Measurements from ENCODE around the gene UBE2E3.

The UBE2E3 gene

DNA sequence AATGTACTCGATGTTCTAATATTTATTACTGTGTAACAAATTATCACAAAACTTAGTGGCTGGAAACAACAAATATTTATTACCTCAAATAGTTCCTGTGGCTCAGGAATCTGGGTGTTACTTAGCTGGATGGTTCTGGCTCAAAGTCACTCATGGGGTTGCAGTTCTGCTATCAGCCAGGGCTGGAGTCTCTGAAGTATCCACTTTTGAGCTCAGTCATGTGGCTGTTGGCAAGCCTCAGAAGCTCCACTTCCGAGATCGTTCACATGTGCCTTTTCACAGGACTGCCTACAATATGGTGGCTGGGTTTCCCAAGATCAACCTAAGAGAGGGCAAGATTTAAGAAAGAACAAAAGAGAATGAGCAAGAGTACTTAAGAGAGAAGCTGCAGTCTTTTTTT, 19.4 kb upstream of the UBE2E3 start:
- Mint-ChIP-seq H3K36me3 (ENCODE audit: low read depth) (no peaks in the 10 kb centered on the region), H3K27ac (no peak overlapping the region), H3K4me3 (no peak overlapping the region), H3K4me1 (ENCODE audit: low read depth) (no peaks in the 10 kb centered on the region), H3K27me3 (peaks cover 35% of the 10 kb centered on the region), H3K9me3 (no peaks in the 10 kb centered on the region)

DNA sequence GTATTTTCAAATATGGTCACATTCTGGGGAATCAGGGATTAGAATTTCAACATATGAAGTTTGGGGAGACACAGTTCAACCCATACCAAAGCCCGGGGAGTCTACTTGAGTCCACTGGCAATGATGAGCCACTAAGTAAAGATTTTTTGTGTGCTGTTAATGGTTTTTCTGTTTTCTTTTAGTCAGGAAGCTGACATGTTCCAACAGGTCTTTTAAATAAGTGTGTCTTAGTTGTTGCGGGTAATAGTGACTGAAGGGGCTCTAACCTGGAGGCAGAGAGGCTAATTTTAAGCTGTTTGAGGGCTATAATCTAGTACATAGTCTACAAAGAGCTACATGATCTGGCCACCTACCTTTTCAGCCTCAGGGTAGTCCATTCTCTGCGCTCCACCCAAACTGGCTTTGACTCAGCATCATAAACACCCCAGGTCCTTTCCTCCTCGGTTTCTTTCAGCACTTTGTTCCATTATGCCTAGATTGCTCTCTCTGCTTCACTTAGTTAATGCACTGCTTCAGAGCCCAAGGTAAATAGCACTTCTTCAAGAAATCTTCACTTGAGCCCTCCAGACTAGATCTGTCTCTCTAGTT, 17.6 kb upstream of the UBE2E3 start:
- H3K4me1 Mint-ChIP-seq (ENCODE audit: low read depth): no peaks in the 10 kb centered on the region
- H3K4me3 Mint-ChIP-seq: no peak overlapping the region
- H3K9me3 Mint-ChIP-seq: no peaks in the 10 kb centered on the region
- H3K36me3 Mint-ChIP-seq (ENCODE audit: low read depth): no peaks in the 10 kb centered on the region
- H3K27me3 Mint-ChIP-seq: peaks cover 23% of the 10 kb centered on the region
- H3K27ac Mint-ChIP-seq: no peak overlapping the region

DNA sequence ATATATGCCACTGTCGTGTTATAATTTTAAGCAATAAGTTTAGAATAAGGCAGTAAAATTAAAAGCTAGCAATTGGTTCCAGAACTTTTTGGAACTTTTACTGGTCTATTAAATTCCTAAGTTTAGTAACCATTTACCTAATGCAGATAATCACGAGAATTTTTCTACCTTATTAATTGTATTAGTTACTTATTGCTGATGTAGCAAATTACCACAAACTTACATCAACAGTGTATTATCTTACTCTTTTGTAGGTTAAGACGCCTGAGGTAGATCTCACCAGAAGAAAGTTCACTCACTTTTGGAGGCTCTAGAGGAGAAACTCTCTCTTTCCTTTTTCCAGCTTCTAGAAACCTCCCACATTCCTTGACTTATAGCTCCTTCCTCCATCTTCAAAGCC, 14.0 kb upstream of the UBE2E3 start:
- Mint-ChIP-seq H3K9me3 (no peaks in the 10 kb centered on the region), H3K27me3 (peaks cover 17% of the 10 kb centered on the region), H3K4me1 (ENCODE audit: low read depth) (no peaks in the 10 kb centered on the region), H3K36me3 (ENCODE audit: low read depth) (no peaks in the 10 kb centered on the region), H3K4me3 (no peak overlapping the region), H3K27ac (no peak overlapping the region)

DNA sequence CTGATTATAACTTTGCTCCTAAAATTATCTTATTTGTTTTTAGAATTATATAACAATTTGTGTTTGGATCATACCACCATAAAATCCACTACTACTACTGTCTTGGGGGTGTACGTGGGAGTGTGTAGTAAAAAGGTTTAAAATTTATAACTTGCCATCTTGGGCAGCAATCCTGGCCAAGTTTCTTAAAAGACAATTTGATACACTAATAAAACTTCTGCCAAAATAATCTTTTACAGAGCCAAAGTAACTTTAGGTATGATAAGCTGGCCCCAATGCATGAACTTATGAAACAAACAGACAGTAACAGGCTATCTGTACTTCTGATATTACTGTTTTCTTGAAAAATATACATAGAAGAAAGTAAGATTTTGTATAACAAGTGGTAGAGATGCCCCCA, 11.3 kb upstream of the UBE2E3 start:
- H3K27me3 Mint-ChIP-seq: peaks cover 11% of the 10 kb centered on the region
- no peaks in the 10 kb centered on the region for H3K9me3 Mint-ChIP-seq
- no peak overlapping the region for H3K4me3 Mint-ChIP-seq
- no peaks in the 10 kb centered on the region for H3K4me1 Mint-ChIP-seq (ENCODE audit: low read depth)
- no peaks in the 10 kb centered on the region for H3K36me3 Mint-ChIP-seq (ENCODE audit: low read depth)
- no peak overlapping the region for H3K27ac Mint-ChIP-seq

DNA sequence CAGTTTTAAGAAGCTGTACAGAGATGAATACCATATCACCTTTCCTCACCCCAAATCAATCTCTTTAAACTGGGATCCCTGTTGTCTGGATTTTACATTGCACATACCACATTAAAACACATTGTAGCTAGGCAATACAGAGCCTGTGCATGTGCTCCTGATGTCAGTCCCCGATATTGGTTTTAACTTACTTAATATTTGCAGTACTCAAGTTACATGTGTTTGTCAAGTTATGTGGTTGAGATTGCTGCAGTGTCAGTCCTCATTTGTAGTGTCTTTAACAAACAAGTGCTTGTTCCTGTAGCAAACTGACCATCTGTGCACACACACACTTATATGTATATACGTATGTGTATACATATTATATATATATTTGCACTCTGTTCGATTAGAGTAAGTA, 10.4 kb upstream of the UBE2E3 start:
- Mint-ChIP-seq H3K27ac (no peak overlapping the region), H3K4me3 (no peak overlapping the region), H3K36me3 (ENCODE audit: low read depth) (no peaks in the 10 kb centered on the region), H3K9me3 (no peaks in the 10 kb centered on the region), H3K4me1 (ENCODE audit: low read depth) (no peaks in the 10 kb centered on the region), H3K27me3 (peaks cover 11% of the 10 kb centered on the region)

- Mint-ChIP-seq H3K4me1 (ENCODE audit: low read depth) (no peaks in the 10 kb centered on the region), H3K4me3 (no peak overlapping the region), H3K36me3 (ENCODE audit: low read depth) (no peaks in the 10 kb centered on the region), H3K27me3 (peaks cover 14% of the 10 kb centered on the region), H3K9me3 (no peaks in the 10 kb centered on the region), H3K27ac (no peak overlapping the region)
Measured at GRCh38 chr2:180971811-180972210, 8.6 kb upstream of the UBE2E3 start.

DNA sequence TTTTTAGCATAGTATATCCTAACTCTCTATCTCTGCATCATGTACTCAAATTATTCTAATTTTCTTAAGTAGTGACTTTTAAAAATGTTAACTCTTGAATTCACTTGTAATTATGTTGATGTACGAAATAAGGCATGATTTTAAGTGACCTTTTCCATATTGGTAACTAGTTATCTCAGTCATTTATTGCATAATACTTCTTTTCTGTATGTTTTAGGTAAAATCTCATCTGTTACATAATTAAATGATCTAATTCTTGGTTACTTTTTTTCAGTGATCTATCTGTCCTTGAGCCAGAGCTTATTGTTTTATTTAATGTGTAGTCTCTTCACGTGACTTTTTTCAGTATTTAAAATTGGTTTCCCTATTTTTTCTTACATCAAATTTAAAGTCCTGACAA, 4.8 kb upstream of the UBE2E3 start:
- no peaks in the 10 kb centered on the region for H3K36me3 Mint-ChIP-seq (ENCODE audit: low read depth)
- peaks cover 15% of the 10 kb centered on the region for H3K27me3 Mint-ChIP-seq
- H3K4me3 Mint-ChIP-seq: no peak overlapping the region
- H3K4me1 Mint-ChIP-seq (ENCODE audit: low read depth): peaks cover 7% of the 10 kb centered on the region
- H3K27ac Mint-ChIP-seq: no peak overlapping the region
- H3K9me3 Mint-ChIP-seq: no peaks in the 10 kb centered on the region

- H3K27ac Mint-ChIP-seq: peak overlapping the region; percentile 79
- H3K27me3 Mint-ChIP-seq: peaks cover 11% of the 10 kb centered on the region
- peak overlapping the region; percentile 78 for H3K4me3 Mint-ChIP-seq
- H3K36me3 Mint-ChIP-seq (ENCODE audit: low read depth): peaks cover 19% of the 10 kb centered on the region
- peaks cover 38% of the 10 kb centered on the region for H3K4me1 Mint-ChIP-seq (ENCODE audit: low read depth)
- H3K9me3 Mint-ChIP-seq: no peaks in the 10 kb centered on the region
Measured at GRCh38 chr2:180978903-180979748, 1.3 kb upstream of the UBE2E3 start.

- Mint-ChIP-seq H3K4me1 (ENCODE audit: low read depth) (peaks cover 38% of the 10 kb centered on the region), H3K4me3 (peak overlapping the region; percentile 78), H3K27me3 (peaks cover 11% of the 10 kb centered on the region), H3K27ac (peak overlapping the region; percentile 79), H3K36me3 (ENCODE audit: low read depth) (peaks cover 25% of the 10 kb centered on the region), H3K9me3 (no peaks in the 10 kb centered on the region)
Measured at GRCh38 chr2:180979749-180980105, 678 bp upstream of the UBE2E3 start.

GRCh38 chr2:180980943-180981911, 822 bp downstream of the UBE2E3 start:
- Mint-ChIP-seq H3K9me3 (no peaks in the 10 kb centered on the region), H3K4me3 (peak overlapping the region; percentile 97), H3K27me3 (peaks cover 7% of the 10 kb centered on the region), H3K27ac (peak overlapping the region; percentile 98), H3K36me3 (ENCODE audit: low read depth) (peaks cover 33% of the 10 kb centered on the region), H3K4me1 (ENCODE audit: low read depth) (peaks cover 46% of the 10 kb centered on the region)

DNA sequence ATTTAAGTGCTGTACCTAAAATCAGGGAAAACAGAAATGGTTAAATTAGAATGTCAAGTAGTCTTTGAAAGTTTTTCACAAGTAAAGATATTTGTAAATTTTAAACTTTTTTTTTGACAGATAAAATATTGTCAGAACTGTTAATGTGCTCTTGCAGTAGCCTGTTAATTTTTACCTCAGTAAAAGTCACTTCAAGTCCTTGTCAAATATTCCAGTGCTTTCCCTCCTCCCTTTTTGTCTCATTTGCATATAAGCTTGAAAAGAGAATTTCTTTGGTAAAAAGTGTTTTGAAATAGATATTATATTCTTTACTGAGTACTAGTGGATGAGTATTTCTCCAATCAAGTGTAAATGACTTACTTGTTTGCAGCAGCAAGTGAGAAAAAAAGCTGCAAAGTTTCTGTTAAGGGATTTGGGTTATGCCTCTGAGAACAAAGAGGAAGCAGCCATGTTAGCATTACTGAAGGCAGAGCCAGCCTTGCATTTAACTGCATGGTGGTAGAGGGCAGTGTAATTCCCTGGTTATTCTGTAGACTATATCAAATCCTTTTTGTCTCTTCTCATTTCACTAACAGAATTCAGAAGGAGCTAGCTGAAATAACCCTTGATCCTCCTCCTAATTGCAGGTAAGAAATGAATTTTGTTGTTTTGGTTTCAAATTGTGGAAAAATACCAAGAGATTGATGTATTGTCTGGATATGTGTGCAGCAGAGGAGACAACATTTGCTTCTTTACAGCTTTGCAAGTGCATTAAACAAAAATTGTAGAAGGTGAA, 3.2 kb downstream of the UBE2E3 start:
- Mint-ChIP-seq H3K27ac (no peak overlapping the region), H3K4me1 (ENCODE audit: low read depth) (peaks cover 47% of the 10 kb centered on the region), H3K27me3 (peaks cover 7% of the 10 kb centered on the region), H3K4me3 (peak overlapping the region; percentile 5), H3K9me3 (no peaks in the 10 kb centered on the region), H3K36me3 (ENCODE audit: low read depth) (peaks cover 33% of the 10 kb centered on the region)

DNA sequence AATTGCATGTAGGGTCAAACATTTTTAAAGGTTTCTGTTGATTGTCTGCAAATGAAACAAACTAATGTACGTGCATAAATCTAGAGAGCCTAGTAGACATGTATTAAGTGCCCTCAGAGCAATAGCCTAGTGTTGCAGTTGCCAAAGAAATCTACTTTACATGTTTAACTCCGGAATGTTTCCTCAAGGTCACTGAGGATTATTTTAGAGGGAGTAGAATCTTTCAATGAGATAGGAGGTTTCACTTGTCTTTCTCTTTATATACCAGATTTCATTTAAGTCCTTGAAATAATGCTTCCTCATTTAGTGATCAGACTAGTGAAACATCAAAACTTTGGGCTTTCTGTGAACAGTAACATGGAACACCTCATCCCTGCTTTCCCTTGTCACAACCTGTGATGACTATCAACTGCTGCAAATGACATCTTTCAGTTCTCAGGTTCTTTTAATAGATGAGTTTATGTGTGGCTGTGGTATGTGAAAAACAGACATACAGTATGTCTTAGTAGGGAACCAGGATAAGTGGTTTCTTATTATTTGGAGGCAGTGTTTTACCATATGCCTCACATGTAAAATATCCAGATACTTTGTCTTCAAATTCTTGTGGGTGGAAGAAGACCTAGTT, 5.5 kb downstream of the UBE2E3 start:
- H3K4me3 Mint-ChIP-seq: no peak overlapping the region
- H3K36me3 Mint-ChIP-seq (ENCODE audit: low read depth): peaks cover 48% of the 10 kb centered on the region
- H3K27ac Mint-ChIP-seq: no peak overlapping the region
- H3K9me3 Mint-ChIP-seq: no peaks in the 10 kb centered on the region
- H3K4me1 Mint-ChIP-seq (ENCODE audit: low read depth): peaks cover 47% of the 10 kb centered on the region
- no peaks in the 10 kb centered on the region for H3K27me3 Mint-ChIP-seq

- H3K27me3 Mint-ChIP-seq: no peaks in the 10 kb centered on the region
- H3K4me1 Mint-ChIP-seq (ENCODE audit: low read depth): peaks cover 36% of the 10 kb centered on the region
- H3K36me3 Mint-ChIP-seq (ENCODE audit: low read depth): peaks cover 48% of the 10 kb centered on the region
- no peak overlapping the region for H3K4me3 Mint-ChIP-seq
- no peak overlapping the region for H3K27ac Mint-ChIP-seq
- H3K9me3 Mint-ChIP-seq: no peaks in the 10 kb centered on the region
Measured at GRCh38 chr2:180987146-180987545, 6.7 kb downstream of the UBE2E3 start.

- Mint-ChIP-seq H3K27ac (no peak overlapping the region), H3K9me3 (no peaks in the 10 kb centered on the region), H3K36me3 (ENCODE audit: low read depth) (peaks cover 37% of the 10 kb centered on the region), H3K4me3 (no peak overlapping the region), H3K27me3 (no peaks in the 10 kb centered on the region), H3K4me1 (ENCODE audit: low read depth) (peaks cover 16% of the 10 kb centered on the region)
Measured at GRCh38 chr2:180990337-180990736, 9.9 kb downstream of the UBE2E3 start.

All from stimulated activated naive CD8-positive, alpha-beta T cell treated with anti-CD3 and anti-CD28 coated beads, Interleukin-15, Interleukin-2, amounts not matched to agents 100 ng/mL and 50 ng/mL, for 24 hours (primary cell).